Brain microvascular endothelial cell (primary cell): ENCODE measurements around the gene TNIK.

Experiments used
- DNase-seq: peaks from one replicate; pipeline ENCODE4 v3.0.0-alpha.2; 2020
- H3K27ac ChIP-seq: fragments of 250-450 bp; sonication (Bioruptor Pico); 2 replicates; pipeline ENCODE4 v1.5.1; 2020; ENCODE audit warnings: mild to moderate bottlenecking, moderate library complexity
- H3K27me3 ChIP-seq: fragments of 250-450 bp; sonication (Bioruptor Pico); replicated peaks from 2 replicates; pipeline ENCODE4 v1.5.1; 2020; ENCODE audit warnings: mild to moderate bottlenecking
- H3K36me3 ChIP-seq: fragments of 250-450 bp; sonication (Bioruptor Pico); replicated peaks from 2 replicates; pipeline ENCODE4 v1.5.1; 2020; ENCODE audit warnings: mild to moderate bottlenecking
- H3K4me3 ChIP-seq: 2 replicates; pipeline ENCODE4 v1.5.1; 2011; ENCODE audit warnings: low read depth, mild to moderate bottlenecking, control low read depth, low read length, moderate library complexity
- CTCF ChIP-seq: IDR thresholded peaks from 2 replicates; pipeline ENCODE4 v1.5.1; 2011; ENCODE audit warnings: low read depth, mild to moderate bottlenecking, moderate library complexity, low read length, control low read depth, inconsistent platforms; ENCODE audit errors: missing control alignments
- in situ Hi-C: cut with HindIII; loops from 2 replicates; pipeline ENCODE4 v1.10.0; 2017; ENCODE audit warnings: low sequenced_read_pairs, low pct_ligation_motif_present

The TNIK gene

DNA sequence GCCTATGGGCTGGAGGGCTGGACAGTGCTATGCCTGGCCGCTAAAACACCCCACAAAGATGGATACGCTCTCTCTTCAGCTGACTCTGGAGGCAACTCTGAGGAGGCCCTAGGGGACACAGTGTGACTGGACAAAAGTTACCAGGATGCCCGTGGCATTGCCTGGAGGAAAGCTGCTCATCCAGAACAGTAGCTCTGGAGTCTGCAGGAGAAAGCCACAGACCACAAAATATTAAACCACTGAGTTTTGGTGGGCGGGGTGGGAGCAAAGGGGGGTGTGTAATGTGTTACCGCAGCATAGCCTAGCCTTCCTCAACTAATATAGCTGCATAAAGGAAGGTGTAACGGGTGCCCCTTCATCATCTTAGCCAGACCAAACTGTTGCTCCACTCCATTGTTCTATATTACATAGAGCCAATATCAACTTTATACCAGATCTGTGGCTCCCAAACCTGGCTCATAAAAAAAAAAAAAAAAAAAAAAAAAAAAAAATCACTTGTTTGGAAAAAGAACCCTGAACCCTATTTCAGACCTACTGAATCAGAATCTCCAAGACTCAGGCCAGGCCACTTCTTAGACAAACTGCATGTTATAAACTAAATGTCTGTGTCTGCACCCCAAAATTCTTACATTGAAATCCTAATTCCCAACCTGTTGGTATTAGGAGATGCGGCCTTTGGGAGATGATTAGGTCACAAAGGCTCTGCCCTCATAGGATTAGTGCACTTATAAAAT is 132.6 kb downstream of the TNIK start:
- TF ChIP-seq CTCF, result no peak
- Histone ChIP-seq H3K36me3 (no peaks in the 10 kb centered on the region), H3K27ac (no peak overlapping the region), H3K4me3 (no peak overlapping the region), H3K27me3 (no peaks in the 10 kb centered on the region)
- in situ Hi-C loops, result no loop called here
- DNase-seq, result no peak

DNA sequence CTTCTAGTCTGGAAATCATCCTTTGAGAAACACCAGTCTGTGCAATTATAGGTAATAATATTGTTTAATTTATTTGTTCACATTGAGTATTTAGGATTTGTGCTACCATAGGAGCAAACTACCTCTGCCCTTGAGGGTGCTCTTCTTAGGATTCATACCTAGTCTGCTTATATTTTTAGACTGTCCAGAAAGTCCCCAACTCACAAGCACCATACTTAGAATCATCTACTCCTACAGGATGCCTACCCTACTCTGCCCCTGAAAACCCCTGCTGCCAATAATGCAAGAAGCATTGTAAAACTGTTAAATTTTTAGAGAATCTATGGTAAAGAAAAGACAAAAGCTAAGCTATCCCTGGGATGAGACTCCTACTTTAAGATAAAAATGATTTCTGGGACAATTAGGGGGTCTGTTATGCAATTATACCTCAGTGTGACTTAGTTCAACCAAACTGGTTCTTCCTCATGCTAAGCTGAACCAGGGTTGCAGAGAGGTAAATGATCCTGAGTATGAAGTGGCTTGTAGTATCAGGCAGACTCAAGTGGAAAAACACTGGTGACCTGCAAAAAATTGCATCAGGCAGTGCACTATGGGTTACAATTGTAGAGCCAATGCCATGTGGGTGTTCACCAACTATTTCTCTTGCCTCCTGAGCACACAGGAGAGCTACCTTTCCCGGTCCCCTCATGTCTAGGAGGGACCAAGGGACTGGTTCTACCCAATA is 133.3 kb downstream of the TNIK start:
- no peak for DNase-seq
- H3K36me3 ChIP-seq, result no peaks in the 10 kb centered on the region
- no peak overlapping the region for H3K27ac ChIP-seq
- in situ Hi-C loops, result no loop called here
- TF ChIP-seq CTCF, result no peak
- H3K27me3 ChIP-seq, result no peaks in the 10 kb centered on the region
- no peak overlapping the region for H3K4me3 ChIP-seq

- in situ Hi-C loops, result no loop called here
- no peak overlapping the region for H3K4me3 ChIP-seq
Observed at GRCh38 chr3:171323938-171324536, 136.2 kb downstream of the TNIK start.

GRCh38 chr3:171321559-171322360 is 138.4 kb downstream of the TNIK start:
- H3K27me3 ChIP-seq, result no peaks in the 10 kb centered on the region
- no peak for TF ChIP-seq CTCF
- DNase-seq, result no peak
- H3K4me3 ChIP-seq, result no peak overlapping the region
- no peak overlapping the region for H3K27ac ChIP-seq
- in situ Hi-C loops, result no loop called here
- H3K36me3 ChIP-seq, result no peaks in the 10 kb centered on the region

More at GRCh38 chr3:171323938-171324536, 136.2 kb downstream of the TNIK start:
- peak; percentile 24 for DNase-seq
- H3K27ac ChIP-seq, result no peak overlapping the region
- H3K27me3 ChIP-seq, result no peaks in the 10 kb centered on the region
- H3K36me3 ChIP-seq, result no peaks in the 10 kb centered on the region
- no peak for TF ChIP-seq CTCF

- TF ChIP-seq CTCF, result no peak
- H3K4me3 ChIP-seq, result no peak overlapping the region
- peak; percentile 29 for DNase-seq
- H3K27me3 ChIP-seq, result no peaks in the 10 kb centered on the region
- H3K27ac ChIP-seq, result no peak overlapping the region
- in situ Hi-C loops, result no loop called here
- H3K36me3 ChIP-seq, result no peaks in the 10 kb centered on the region
Observed at GRCh38 chr3:171320750-171321558, 139.3 kb downstream of the TNIK start.
